ENCODE measurements around the gene SH3PXD2A. TPM values are rescaled to one million over a fixed set of nuclear protein-coding genes. Genes with fewer than 3 reads are reported as not detected.

Gene SH3PXD2A
- total RNA-seq, 1 donor from 2014 or later = 8.3 TPM

- Mint-ChIP-seq H3K4me1 (peaks cover 22% of the 10 kb centered on the region), H3K9me3 (no peaks in the 10 kb centered on the region), H3K4me3 (no peak overlapping the region), H3K36me3 (ENCODE audit: low read depth) (peaks cover 46% of the 10 kb centered on the region), H3K27ac (no peak overlapping the region), H3K27me3 (no peaks in the 10 kb centered on the region)
- DNase-seq = no peak
- intact Hi-C loops (cut with micrococcal nuclease) = loop anchor here (10.0 kb wide), 1 partner anchor 129 kb away; no protein-coding TSS in a partner anchor
Measured at GRCh38 chr10:103885617-103886016, 30.2 kb upstream of the SH3PXD2A start.

- peak; percentile 81 for DNase-seq
- no peak overlapping the region for H3K27ac Mint-ChIP-seq
- intact Hi-C loops (cut with micrococcal nuclease) = loop anchor here (1.0 to 10.0 kb wide), 2 partner anchors 130 to 171 kb away; no protein-coding TSS in a partner anchor
- H3K4me1 Mint-ChIP-seq = peaks cover 14% of the 10 kb centered on the region
- no peaks in the 10 kb centered on the region for H3K9me3 Mint-ChIP-seq
- no peak overlapping the region for H3K4me3 Mint-ChIP-seq
- no peaks in the 10 kb centered on the region for H3K27me3 Mint-ChIP-seq
- peaks cover 43% of the 10 kb centered on the region for H3K36me3 Mint-ChIP-seq (ENCODE audit: low read depth)
Measured at GRCh38 chr10:103884681-103885139, 29.3 kb upstream of the SH3PXD2A start.

DNA sequence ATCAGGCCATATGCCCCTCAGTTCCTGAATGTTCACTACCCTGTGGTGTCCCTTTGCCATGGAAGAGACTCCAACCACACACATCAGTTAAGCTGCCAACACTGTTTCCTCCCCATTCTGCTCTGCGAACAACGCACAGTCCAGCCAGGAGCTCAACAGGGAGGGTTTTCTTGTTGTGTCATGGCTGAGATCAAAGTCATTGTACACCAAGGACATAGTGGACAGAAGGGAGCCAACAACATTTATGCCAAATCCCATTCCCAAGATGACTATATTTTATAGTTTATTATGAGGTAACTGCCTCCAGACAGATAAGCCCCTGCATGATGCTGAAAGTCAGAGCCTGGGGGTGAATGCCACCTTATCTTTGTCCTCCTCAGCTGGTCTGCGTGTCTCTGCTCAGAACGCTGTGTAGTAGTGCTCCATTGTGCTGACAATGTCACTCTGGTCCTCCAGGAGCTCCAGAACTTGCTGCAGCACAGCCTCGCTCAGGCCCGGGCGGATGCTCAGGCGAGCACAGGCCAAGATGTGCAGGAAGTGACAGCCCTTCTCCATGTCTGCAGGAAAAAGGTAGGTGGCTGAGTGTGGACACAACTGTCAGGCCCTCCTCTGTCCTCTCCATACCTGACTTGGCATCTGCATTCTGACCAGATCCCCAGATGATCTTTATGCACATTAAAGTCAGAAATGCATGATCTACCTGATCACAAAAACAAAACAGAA, 27.1 kb upstream of the SH3PXD2A start:
- Mint-ChIP-seq H3K36me3 (ENCODE audit: low read depth) (peaks cover 43% of the 10 kb centered on the region), H3K27ac (no peak overlapping the region), H3K27me3 (no peaks in the 10 kb centered on the region), H3K4me3 (no peak overlapping the region), H3K9me3 (no peaks in the 10 kb centered on the region), H3K4me1 (no peaks in the 10 kb centered on the region)
- intact Hi-C loops (cut with micrococcal nuclease) = loop anchor here (10.0 kb wide), 1 partner anchor 132 kb away; no protein-coding TSS in a partner anchor
- no peak for DNase-seq

DNA sequence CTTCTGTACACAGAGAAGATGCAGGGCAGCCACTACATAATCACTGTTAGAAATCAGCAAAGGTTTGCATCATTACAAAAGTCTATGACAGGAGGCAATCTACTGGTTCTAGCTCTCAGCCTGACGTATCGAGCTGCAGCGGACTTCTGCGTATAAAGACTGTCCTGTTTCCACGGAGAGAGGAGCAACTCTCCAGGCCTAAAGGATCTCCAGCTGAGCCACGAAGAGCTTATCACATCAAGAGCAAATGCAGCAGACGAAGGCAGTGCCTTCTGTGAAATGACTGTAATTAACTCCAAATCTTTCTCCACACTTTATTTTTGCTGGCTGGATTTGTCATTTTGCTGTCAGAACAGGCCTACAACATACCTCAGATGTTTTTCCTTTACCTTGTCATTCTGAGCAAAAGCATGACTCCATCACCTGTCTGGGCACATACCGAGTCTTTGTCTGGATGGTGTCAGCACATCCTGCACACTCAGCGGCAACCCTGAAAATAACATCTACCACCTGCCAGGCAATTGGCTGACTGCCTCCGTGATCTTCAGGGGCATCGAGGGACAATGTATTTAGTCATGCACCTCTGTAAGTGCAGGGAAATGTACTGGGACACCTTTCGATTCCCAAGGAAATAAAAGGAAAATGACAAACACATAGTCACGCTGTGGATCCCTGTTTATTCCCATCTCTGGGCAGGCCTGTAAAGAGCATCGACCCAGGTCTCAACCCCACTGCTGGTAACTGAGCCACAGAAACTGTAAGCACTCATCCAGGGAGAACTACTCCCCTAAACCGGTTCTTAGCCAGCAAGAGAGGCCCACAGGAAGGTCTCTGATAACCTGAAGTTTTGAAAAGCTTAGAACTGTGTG, 26.3 kb upstream of the SH3PXD2A start:
- H3K9me3 Mint-ChIP-seq = no peaks in the 10 kb centered on the region
- intact Hi-C loops (cut with micrococcal nuclease) = loop anchor here (10.0 kb wide), 1 partner anchor 133 kb away; no protein-coding TSS in a partner anchor

DNA sequence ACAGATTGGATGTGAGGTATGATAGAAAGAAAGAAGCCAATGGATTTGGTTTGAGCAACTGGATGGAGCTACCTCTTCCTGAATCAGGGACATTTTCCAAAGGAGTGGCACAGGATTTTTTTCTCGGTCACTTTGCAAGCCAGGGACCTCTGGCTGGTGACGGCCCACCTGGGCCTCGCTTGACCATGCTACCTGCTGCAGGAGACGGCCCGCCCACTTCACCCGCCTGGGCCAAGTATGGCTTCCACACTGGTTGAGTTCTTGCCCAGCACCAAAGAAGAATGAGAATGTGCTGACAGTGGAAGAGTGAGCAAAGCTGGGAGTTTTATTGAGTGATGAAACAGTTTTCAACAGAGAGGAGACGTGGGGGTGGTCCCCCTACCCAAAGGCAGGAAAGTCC, 24.5 kb upstream of the SH3PXD2A start:
- peak overlapping the region; percentile 16 for H3K27ac Mint-ChIP-seq
- intact Hi-C loops (cut with micrococcal nuclease) = loop anchor here (10.0 kb wide), 1 partner anchor 135 kb away; no protein-coding TSS in a partner anchor
- H3K36me3 Mint-ChIP-seq (ENCODE audit: low read depth) = peaks cover 40% of the 10 kb centered on the region
- no peaks in the 10 kb centered on the region for H3K27me3 Mint-ChIP-seq
- no peaks in the 10 kb centered on the region for H3K4me1 Mint-ChIP-seq
- DNase-seq = no peak
- no peaks in the 10 kb centered on the region for H3K9me3 Mint-ChIP-seq
- no peak overlapping the region for H3K4me3 Mint-ChIP-seq

More for the DNA sequence above, 26.3 kb upstream of the SH3PXD2A start:
- peaks cover 39% of the 10 kb centered on the region for H3K36me3 Mint-ChIP-seq (ENCODE audit: low read depth)
- H3K27me3 Mint-ChIP-seq = no peaks in the 10 kb centered on the region
- no peak overlapping the region for H3K4me3 Mint-ChIP-seq
- DNase-seq = no peak
- H3K27ac Mint-ChIP-seq = no peak overlapping the region
- no peaks in the 10 kb centered on the region for H3K4me1 Mint-ChIP-seq

DNA sequence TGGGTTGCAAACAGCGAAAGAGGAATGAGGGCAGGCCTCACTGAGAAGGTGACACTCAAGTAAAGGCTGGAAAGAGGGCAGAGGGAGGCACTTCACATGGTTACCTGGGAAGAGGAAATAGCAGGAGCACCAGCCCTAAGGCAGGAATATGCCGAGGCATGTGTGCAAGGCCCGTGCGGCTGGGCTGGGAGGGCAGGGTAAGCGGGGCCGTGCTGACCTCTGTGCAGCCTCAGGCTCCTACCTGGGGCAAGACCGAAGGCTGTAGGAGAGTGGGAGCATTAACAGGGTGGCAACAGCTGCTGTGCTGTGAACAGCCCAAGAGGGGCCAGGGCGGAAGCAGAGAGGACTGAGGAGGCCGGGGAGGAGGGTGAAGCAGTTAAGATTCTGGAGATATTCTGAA, 24.0 kb upstream of the SH3PXD2A start:
- H3K36me3 Mint-ChIP-seq (ENCODE audit: low read depth) = peaks cover 41% of the 10 kb centered on the region
- H3K27ac Mint-ChIP-seq = no peak overlapping the region
- no peaks in the 10 kb centered on the region for H3K4me1 Mint-ChIP-seq
- DNase-seq = no peak
- no peak overlapping the region for H3K4me3 Mint-ChIP-seq
- H3K27me3 Mint-ChIP-seq = no peaks in the 10 kb centered on the region
- intact Hi-C loops (cut with micrococcal nuclease) = no loop called here
- no peaks in the 10 kb centered on the region for H3K9me3 Mint-ChIP-seq

GRCh38 chr10:103877861-103878260, 22.5 kb upstream of the SH3PXD2A start:
- intact Hi-C loops (cut with micrococcal nuclease) = no loop called here
- Mint-ChIP-seq H3K36me3 (ENCODE audit: low read depth) (peaks cover 34% of the 10 kb centered on the region), H3K4me3 (no peak overlapping the region), H3K4me1 (no peaks in the 10 kb centered on the region), H3K9me3 (no peaks in the 10 kb centered on the region), H3K27ac (no peak overlapping the region), H3K27me3 (no peaks in the 10 kb centered on the region)
- DNase-seq = no peak

DNA sequence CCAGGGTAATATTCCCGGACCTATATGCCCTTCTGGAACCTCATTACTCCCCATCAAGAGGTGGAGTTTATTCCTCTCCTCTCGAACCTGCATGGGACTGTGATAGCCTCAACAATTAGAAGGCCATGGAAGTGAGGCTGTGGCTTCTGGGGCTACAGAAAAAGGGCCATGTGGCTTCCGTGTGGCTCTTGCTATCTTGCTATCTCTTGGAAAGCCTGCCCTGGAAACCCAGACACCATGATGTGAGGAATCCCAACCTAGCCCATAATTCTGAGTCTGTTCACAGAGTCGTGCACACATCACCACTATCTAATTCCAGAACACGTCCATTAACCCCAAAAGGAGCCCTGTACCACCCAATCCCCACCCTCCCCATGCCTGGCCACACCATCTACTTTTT, 20.8 kb upstream of the SH3PXD2A start:
- DNase-seq = no peak
- Mint-ChIP-seq H3K27me3 (no peaks in the 10 kb centered on the region), H3K4me3 (no peak overlapping the region), H3K4me1 (no peaks in the 10 kb centered on the region), H3K36me3 (ENCODE audit: low read depth) (peaks cover 24% of the 10 kb centered on the region), H3K27ac (no peak overlapping the region), H3K9me3 (no peaks in the 10 kb centered on the region)
- intact Hi-C loops (cut with micrococcal nuclease) = no loop called here

DNA sequence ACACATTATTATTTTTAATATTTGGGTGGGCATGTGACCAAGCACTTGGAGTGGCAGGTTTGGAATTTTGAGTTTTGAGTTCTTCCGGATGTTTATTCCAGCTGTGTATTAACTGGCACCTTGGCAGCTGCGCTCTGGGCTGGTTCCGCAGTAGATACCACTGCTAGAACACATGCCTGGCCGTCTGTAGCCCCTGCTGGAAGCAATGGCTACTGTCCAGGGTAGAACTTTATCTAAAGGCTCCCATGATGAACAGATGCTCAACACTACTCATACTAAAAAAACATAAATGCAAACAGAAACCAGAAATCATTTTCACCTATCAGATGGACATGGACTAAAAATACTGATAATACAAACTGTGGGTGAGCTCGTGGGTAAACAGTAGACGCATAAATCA, 19.4 kb upstream of the SH3PXD2A start:
- peaks cover 14% of the 10 kb centered on the region for H3K36me3 Mint-ChIP-seq (ENCODE audit: low read depth)
- DNase-seq = no peak
- no peaks in the 10 kb centered on the region for H3K9me3 Mint-ChIP-seq
- H3K27ac Mint-ChIP-seq = no peak overlapping the region
- no peaks in the 10 kb centered on the region for H3K27me3 Mint-ChIP-seq
- H3K4me1 Mint-ChIP-seq = no peaks in the 10 kb centered on the region
- H3K4me3 Mint-ChIP-seq = no peak overlapping the region
- intact Hi-C loops (cut with micrococcal nuclease) = no loop called here

GRCh38 chr10:103872137-103872931, 17.0 kb upstream of the SH3PXD2A start:
- no peak overlapping the region for H3K27ac Mint-ChIP-seq
- H3K36me3 Mint-ChIP-seq (ENCODE audit: low read depth) = peaks cover 2% of the 10 kb centered on the region
- H3K4me3 Mint-ChIP-seq = no peak overlapping the region
- peaks cover 2% of the 10 kb centered on the region for H3K4me1 Mint-ChIP-seq
- H3K27me3 Mint-ChIP-seq = no peaks in the 10 kb centered on the region
- intact Hi-C loops (cut with micrococcal nuclease) = no loop called here
- H3K9me3 Mint-ChIP-seq = no peaks in the 10 kb centered on the region
- DNase-seq = no peak

- Mint-ChIP-seq H3K36me3 (ENCODE audit: low read depth) (peaks cover 2% of the 10 kb centered on the region), H3K27me3 (no peaks in the 10 kb centered on the region), H3K9me3 (no peaks in the 10 kb centered on the region), H3K4me3 (no peak overlapping the region), H3K4me1 (peaks cover 2% of the 10 kb centered on the region), H3K27ac (no peak overlapping the region)
- DNase-seq = no peak
- intact Hi-C loops (cut with micrococcal nuclease) = no loop called here
Measured at GRCh38 chr10:103871006-103871405, 15.6 kb upstream of the SH3PXD2A start.

GRCh38 chr10:103870516-103870915, 15.1 kb upstream of the SH3PXD2A start:
- DNase-seq = no peak
- peaks cover 2% of the 10 kb centered on the region for H3K36me3 Mint-ChIP-seq (ENCODE audit: low read depth)
- H3K27me3 Mint-ChIP-seq = no peaks in the 10 kb centered on the region
- no peak overlapping the region for H3K4me3 Mint-ChIP-seq
- intact Hi-C loops (cut with micrococcal nuclease) = no loop called here
- H3K27ac Mint-ChIP-seq = no peak overlapping the region
- peaks cover 2% of the 10 kb centered on the region for H3K4me1 Mint-ChIP-seq
- no peaks in the 10 kb centered on the region for H3K9me3 Mint-ChIP-seq

- no peak for DNase-seq
- H3K4me3 Mint-ChIP-seq = no peak overlapping the region
- intact Hi-C loops (cut with micrococcal nuclease) = no loop called here
- H3K36me3 Mint-ChIP-seq (ENCODE audit: low read depth) = peaks cover 2% of the 10 kb centered on the region
- peaks cover 2% of the 10 kb centered on the region for H3K4me1 Mint-ChIP-seq
- peaks cover 6% of the 10 kb centered on the region for H3K27me3 Mint-ChIP-seq
- peaks cover 9% of the 10 kb centered on the region for H3K9me3 Mint-ChIP-seq
- H3K27ac Mint-ChIP-seq = no peak overlapping the region
Measured at GRCh38 chr10:103869336-103869735, 14.0 kb upstream of the SH3PXD2A start.
